Fibroblast of mammary gland (primary cell): ENCODE data around the gene MAEA.
"Not testable (repeated sequence)": the region's sequence is repeated elsewhere in the genome, so short reads cannot be mapped to it uniquely, and the experiment has no call there.

Experiments used
- DNase-seq: peaks from one replicate; pipeline ENCODE4 v3.0.0-alpha.2; 2010; ENCODE audit warnings: low read depth
- H3K4me3 ChIP-seq: 2 replicates; pipeline ENCODE4 v1.5.1; 2011; ENCODE audit warnings: low read depth, mild to moderate bottlenecking, low read length, moderate library complexity; ENCODE audit not compliant: control insufficient read depth
- TF ChIP-seq, protein P1 (sequence below): conservative IDR thresholded peaks from 2 replicates; pipeline ENCODE4 v1.5.1; 2011; ENCODE audit warnings: low read depth, low read length, inconsistent platforms; ENCODE audit not compliant: control insufficient read depth, insufficient read depth

Gene MAEA

DNA sequence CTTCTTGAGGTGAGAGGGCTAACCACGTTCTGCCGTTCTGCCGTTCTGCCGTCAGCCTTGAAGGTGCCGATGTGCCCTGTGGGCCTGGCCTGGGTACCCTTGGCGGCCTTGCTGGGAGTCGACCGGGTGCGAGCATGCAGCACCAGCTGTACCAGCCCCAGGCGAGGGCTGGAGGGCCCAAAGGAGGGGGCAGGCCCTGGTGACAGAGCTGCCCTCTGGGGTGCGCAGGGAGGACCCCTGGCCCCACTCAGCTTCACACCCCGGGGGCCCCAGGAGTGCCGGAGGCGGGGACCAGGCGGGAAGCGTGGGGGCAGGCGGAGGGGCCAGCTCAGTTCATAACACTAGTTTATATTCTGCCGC, 79.4 kb downstream of the MAEA start:
- TF ChIP-seq, protein P1, sequence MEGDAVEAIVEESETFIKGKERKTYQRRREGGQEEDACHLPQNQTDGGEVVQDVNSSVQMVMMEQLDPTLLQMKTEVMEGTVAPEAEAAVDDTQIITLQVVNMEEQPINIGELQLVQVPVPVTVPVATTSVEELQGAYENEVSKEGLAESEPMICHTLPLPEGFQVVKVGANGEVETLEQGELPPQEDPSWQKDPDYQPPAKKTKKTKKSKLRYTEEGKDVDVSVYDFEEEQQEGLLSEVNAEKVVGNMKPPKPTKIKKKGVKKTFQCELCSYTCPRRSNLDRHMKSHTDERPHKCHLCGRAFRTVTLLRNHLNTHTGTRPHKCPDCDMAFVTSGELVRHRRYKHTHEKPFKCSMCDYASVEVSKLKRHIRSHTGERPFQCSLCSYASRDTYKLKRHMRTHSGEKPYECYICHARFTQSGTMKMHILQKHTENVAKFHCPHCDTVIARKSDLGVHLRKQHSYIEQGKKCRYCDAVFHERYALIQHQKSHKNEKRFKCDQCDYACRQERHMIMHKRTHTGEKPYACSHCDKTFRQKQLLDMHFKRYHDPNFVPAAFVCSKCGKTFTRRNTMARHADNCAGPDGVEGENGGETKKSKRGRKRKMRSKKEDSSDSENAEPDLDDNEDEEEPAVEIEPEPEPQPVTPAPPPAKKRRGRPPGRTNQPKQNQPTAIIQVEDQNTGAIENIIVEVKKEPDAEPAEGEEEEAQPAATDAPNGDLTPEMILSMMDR, result no peak
- no peak for DNase-seq
- H3K4me3 ChIP-seq, result no peak overlapping the region

DNA sequence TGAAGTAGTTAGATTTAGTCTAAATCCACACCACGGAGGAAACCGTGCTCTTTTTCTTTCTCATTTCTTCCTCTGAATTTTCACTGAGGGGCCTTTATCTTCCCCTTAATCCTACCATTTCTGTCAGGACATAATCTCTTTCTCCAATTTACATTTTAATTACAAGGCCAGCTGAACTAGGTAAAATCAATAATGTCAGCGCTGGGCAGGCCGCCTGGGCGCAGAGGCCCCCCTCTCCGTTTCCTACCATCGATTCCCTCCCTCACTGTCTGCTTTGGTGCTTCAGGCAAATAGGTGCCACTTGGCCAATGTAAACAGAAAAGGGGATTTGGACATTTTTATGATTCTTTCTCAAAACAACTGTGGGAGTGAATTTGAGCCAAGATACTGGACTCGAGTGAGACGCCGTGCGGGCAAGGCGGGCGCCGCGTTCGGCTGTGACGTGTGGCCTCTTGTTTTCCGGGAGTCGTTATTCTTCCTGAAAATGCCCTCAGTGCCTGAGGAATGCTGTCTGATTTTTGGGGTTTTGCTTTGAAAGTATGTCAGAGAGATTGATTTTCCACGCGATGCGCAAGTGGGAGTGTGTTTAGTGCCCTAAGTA, 79.9 kb downstream of the MAEA start:
- no peak for DNase-seq
- TF ChIP-seq, protein P1, result no peak
- H3K4me3 ChIP-seq, result no peak overlapping the region

DNA sequence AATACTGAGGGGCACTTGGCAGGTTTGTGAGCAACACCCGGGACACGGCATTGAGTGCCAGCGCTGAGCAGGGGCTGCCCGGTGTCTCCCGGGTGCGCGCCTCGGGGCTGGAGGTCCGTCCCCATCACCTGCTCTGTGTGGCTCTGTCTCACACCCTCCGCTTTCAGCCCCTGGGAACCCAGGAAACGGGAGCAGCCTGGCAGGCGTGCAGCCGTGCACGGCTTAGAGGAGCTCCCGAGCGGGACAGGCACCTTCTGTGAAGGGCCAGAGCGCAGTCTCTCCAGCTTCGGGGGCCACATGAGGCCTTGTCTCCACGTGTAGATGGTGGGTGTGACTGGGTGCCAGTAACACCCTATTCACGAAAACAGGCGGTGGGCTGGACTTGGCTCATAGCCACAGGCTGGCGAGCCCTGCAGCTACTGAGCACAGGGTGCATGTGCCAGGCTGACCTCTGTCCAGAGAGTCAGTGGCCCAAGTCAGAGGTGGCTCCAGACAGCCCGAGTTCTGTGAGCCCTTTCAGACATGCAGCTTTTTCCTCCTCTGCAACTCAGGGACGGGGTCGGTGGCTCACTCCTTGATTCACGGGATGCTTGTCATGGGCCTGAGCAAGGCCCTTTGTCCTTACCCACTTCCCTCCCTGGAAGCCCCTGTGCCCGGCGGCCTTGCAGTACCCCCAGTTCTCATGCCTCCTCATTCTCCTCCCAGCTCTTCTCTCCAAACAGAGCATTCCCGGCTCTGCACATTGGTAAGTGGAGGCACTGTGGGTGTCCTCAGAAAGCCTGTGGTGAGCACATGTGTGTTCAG, 80.8 kb downstream of the MAEA start:
- TF ChIP-seq, protein P1, result no peak
- DNase-seq, result no peak
- no peak overlapping the region for H3K4me3 ChIP-seq

DNA sequence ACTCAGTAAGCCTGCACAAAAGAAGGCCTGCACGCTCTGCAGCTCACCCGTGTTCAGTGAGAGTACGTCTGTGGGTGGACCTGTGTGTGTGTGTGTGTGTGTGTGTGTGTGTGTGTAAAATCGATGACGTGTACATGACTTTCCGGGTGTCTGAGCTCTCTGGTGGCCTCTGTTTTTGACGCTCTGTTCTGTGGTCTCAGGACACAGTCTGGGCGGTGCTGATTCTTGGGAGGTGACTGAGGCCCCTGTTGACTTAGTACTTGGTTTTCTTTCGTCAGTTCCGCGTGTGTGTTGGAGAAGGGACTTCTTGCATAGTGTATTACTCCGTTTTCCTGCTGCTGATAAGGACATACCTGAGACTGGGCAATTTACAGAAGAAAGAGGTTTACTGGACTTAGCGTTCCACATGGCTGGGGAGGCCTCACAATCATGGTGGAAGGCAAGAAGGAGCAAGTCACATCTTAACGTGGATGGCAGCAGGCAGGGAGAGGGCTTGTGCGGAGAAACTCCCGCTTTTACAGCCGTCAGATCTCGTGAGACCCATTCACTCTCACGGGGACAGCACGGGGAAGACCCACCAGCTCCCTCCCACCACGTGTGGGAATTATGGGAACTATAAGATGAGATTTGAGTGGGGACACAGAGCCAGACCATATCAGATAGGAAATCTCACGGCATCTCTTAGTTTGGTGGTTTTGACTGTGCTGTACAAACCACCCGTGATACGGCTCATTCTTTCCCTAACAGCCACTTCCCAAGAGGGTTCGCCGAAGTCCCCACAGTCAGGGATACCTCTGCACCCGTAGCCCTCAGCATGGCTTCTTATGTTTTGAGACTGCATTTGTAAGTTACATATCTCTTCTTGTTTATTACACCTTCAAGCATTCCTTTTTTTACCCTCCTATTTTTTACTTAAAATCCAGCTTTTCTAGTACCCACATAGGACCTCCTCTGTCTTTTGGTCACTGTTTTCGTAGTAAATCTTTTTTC, 81.8 kb downstream of the MAEA start:
- TF ChIP-seq, protein P1, result no peak
- H3K4me3 ChIP-seq, result no peak overlapping the region
- DNase-seq, result no peak

DNA sequence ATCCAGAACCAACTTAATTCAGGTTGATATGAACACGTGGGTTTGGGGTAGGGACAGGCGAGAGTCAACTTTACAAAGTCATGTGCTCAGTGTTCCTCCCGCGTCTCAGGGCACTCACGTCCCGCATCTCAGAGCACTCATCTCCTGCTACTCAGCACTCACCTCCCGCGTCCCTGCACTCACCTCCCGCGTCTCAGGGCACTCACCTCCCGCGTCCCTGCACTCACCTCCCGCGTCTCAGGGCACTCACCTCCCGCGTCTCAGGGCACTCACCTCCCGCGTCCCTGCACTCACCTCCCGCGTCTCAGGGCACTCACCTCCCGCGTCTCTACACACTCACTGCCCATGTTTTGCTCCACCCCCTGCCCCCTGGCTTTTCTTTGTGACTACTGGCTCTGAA, 82.9 kb downstream of the MAEA start:
- not testable (repeated sequence) for DNase-seq, H3K4me3 ChIP-seq

DNA sequence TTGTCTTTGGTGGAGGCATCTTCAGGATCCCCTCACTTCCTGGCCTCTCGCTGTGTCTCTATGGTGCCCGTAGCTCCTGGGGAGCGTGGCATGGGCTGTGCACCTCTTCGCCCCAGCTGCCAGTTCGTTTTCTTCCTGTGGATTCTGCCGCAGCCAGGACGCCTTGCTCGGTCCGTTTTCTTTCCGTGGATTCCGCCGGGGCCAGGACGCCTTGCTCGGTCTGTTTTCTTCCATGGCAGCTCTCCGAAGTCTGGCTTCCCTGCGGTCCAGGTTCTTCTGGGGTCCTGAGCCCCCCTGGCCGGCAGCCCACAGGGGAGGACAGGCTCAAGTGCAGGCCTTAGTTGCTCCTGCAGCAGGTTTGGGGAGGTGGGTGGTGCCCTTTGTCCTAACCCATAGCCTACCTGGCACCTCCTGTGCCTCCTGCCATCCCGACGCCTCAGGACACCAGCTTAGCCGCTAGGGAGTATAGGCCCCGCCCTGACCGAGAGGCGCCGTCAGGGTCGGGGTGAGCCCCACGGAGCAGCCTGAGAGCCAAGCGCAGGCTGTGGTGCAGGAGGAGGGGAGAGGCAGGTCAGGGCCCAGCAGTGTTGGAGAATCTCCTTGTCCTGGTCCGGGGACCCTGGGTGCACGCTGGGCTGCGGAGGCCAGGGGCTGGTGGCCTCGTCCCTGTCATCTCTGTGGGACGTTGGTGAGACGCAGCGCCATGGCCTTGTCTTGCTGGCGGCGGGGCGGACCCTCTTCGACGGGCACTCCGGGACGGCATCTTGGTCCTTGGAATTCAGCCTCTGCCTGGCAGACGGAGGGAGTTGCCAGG, 84.4 kb downstream of the MAEA start:
- DNase-seq, result no peak
- no peak overlapping the region for H3K4me3 ChIP-seq
- TF ChIP-seq, protein P1, result no peak
